Hematopoietic multipotent progenitor cell treated with erythropoietin and hydrocortisone succinate and interleukin-3 and kit ligand, for 4 days (in vitro differentiated cells): ENCODE measurements around the gene SPRED3.
"Not testable (repeated sequence)": the region's sequence is repeated elsewhere in the genome, so short reads cannot be mapped to it uniquely, and the experiment has no call there.

Source experiments
- DNase-seq: peaks from one replicate; pipeline ENCODE4 v3.0.0-alpha.2; 2015

The SPRED3 gene

DNA sequence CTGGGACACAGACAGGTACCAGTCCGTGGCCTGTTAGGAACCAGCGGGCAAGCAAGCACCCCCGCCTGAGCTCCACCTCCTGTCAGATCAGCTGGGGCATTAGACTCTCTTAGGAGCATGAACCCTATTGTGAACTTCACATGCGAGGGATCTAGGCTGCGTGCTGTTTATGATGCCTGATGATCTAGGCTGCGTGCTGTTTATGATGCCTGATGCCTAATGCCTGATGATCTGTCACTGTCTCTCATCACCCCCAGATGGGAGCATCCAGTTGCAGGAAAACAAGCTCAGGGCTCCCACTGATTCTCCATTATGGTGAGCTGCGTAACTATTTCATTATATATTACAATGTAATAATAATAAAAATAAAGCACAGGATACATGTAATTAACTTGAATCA lies 33.9 kb downstream of the SPRED3 start:
- DNase-seq = no peak

DNA sequence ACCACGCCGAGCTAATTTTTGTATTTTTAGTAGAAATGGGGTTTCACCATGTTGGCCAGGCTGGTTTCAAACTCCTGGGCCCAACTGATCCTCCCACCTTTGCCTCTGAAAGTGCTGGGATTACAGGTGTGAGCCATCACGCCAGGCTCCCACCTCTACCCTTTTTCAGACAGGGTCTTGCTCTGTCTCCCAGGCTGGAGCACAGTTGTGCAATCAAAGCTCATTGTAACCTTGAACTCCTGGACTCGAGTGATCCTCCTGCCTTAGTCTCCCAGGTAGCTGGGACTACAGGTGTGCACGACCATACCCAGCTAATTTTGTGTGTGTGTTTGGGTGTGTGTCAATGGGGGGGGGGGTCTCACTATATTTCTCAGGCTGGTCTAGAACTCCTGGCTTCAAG lies 35.8 kb downstream of the SPRED3 start:
- DNase-seq = no peak

DNA sequence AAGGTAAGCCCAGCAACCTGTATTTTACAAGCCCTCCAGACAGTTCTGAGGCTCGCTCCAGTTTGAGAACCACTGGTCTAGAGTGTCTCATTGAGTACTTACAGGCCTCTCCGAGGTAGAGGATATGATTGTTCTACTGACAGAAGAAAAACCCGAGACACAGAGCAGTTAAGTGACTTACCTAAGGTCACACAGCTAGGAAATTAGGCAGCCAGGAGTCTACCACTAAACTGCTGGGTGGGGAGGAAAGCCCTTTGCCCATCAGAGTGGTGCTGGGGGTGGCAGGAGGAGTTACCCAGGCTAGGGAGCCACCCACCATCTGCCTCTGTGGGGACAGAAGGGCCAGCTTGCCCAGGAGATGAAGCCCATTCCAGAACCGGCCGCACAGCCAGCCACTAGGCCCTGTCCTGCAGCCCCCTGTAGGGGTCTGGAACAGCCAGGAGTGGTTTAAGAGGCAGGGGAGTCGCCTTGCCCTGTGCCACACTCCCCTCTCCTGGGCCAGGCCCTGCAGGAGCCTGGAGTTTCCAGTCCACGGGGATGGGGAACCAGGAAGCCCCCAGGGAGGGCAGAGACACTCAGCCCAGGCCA lies 36.8 kb downstream of the SPRED3 start:
- DNase-seq = peak; percentile 29

DNA sequence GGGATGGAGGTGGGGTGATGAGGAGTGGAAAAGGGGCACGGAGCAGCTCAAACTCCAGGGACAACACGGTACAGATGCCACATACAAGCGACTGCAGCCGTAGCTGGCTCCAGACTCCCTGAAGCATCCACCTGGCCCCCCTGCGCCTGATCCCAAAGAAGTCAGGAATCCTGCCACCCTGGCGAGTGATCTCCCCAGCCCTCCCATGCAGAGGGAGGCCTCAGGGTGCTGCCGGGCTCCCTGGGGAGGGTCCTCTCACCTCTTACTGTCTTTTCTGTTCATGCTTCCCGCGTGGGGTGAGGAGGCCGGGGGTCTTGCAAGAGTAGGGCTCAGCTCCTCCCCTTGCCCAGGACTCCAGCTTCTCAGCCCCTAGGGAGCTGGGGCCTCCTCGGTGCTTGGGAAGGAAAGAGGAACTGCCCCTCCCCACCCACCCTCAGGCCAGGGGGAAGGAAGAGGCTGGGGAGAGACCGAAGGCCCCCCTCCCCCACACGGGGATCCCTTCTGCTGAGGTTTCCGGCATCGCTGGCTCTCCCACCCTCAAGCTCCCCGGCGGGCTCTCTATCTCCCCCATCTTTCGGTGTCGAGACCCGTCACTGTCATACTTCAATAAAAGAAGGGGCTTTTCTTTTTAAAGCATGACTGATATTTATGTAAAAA lies 37.4 kb downstream of the SPRED3 start, which contains the start of gene RASGRP4:
Gene RASGRP4 (minus strand): TSS at position 410 of the 657 bp plus-strand sequence. CDS start 128 bp downstream, at position 282.
- DNase-seq = peak; percentile 92

DNA sequence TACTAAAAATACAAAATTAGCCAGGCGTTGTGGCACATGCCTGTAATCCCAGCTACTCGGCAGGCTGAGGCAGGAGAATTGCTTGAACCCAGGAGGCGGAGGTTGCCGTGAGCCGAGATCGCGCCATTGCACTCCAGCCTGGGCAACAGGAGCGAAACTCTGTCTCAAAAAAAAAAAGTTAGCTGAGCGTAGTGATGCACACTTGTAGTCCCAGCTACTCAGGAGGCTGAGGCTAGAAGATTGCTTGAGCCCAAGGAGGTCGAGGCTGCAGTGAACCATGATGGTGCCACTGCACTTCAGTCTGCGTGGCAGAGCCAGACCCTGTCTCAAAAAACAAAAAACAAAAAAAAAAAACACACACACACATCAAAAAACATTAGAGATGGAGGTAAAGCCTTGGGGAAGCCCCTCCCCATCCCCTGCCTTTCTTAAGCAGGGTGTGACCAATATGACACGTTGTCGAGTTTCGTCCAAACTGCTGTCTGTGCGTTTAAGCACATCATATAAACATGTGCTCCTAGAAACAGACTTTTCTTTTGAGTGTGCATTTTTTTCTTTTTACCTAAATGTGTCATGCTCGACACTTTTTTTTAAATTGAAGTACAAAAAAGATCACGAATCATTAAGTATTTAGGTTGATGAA lies 38.7 kb downstream of the SPRED3 start:
- not testable (repeated sequence) for DNase-seq

DNA sequence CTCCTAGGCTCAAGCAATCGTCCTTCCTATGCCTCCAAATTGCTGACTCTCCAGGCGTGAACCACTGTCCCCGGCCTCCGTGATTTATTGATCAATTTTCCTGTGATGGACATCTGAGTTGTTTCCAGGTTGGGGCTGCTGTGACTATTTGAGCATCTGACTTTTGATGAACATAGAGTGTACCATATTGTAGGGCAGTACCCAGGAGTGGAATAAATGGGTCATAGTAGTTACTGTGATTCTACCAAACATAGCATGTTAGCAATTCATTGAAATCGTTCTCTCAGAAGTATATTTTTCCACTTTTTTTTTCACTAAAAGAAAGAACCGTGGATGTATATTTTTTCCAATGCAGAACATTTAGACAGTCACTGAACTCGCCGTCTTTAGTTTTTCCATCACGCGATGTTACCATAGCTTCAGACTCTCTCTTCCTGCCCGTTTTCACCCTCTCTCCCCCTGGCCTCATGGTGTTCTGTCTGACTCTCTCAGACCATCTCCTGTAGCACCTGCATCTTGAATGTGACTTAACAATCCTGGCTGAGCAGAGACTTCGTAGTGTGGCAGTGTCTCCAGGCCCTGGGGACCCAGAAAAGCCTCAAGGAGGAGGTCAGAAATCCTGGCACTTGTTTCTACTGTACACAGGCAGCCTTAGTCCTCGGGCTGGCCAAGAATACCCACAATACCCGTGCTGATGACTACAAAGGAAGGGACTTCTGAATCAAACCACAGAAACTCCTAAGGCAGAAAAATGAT lies 40.7 kb downstream of the SPRED3 start:
- peak; percentile 37 for DNase-seq

DNA sequence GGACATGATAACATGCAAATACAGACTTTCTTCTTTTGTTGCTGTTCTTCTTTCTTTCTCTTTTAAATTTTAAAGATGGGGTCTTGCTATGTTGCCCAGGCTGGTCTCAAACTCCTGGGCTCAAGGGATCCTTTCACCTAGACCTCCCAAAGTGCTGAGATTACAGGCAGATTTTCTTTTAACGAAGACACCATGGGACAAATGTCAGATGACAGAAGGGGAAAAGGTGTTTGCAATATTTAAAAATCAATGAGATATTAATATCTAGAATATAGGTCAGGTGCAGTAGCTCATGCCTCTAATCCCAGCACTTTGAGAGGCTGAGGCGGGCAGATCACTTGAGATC lies 41.3 kb downstream of the SPRED3 start:
- DNase-seq = no peak

DNA sequence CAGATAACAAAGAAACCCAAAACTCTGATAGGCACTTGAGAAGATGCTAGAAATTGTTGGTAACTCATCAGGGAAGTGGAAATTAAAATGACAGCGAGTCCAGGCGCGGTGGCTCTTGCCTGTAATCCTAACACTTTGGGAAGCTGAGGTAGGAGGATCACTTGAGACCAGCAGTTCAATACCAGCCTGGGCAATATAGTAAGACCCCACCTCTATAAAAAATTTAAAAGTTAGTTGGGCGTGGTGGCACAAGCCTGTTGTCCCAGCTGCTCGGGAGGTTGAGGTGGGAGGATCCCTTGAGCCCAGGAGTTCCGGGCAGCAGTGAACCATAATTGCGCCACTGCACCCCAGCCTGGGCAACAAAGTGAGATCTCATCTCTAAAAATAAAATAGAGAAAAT lies 42.4 kb downstream of the SPRED3 start:
- DNase-seq = no peak

DNA sequence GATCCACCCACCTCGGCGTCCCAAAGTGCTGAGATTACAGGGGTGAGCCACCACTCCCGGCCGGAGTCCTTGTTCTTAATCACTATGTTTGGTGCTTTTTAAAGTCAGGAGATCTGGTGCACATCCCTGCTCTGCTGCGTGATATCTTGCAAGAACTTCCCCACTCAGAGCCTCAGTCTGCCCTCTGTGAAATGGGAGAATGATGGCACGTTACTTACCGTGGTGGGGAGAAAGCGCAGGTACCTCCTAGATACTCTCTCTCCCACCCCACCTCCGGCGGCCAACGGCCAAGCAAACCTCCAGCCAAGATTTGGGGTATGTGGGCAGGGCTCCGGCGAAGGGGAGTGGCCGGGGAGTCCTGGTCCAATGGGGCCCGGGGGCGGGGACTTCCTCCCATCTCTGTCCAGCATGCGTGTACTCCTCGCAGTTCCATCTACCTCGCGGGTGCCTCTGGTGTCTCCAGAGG lies 44.8 kb downstream of the SPRED3 start, which contains the start of gene RYR1:
Gene RYR1 (plus strand): TSS at position 424 of the 466 bp plus-strand sequence. CDS start 139 bp downstream, outside the sequence.
- peak; percentile 85 for DNase-seq

DNA sequence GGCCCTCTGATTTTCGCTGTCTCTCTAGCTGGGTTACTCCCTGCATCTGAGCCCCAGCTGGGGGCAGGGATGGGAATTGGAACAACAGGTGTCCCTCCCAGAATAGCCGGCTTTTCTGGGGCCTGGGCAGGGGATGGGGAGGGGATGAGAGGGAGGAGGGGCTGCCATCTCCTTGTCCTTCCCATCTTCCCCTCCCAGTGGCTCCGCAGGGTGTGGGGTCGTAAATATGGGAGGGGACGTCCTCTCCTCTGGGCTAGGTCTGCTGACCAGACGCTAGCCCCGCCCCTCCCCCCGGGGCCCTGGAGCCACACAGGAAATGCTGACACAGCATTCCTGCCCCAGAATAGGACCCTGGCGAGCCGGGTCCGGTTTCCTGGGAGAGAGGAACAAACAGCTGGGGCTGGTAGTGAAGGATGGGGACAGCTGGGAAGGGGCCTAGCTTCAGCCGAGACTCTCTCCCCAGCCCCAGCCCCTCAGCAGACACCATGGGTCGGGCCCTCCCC lies 46.1 kb downstream of the SPRED3 start:
- no peak for DNase-seq

DNA sequence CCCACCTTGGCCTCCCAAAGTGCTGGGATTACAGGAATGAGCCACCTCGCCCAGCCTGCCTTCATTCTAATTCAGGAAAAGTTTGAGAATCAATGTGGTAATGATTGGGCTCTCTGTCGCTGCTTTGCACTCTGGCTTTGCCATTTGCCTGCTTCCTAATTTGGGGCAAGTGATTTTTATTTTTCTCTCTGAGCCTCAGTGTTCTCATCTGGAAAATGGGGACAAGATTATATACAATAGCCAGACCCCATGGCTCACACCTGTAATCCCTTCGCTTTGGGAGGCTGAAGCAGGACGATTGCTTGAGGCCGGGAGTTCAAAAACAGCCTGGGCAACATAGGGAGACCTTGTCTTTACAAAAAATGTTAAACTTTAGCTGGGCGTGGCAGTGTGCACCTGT lies 48.8 kb downstream of the SPRED3 start:
- no peak for DNase-seq

DNA sequence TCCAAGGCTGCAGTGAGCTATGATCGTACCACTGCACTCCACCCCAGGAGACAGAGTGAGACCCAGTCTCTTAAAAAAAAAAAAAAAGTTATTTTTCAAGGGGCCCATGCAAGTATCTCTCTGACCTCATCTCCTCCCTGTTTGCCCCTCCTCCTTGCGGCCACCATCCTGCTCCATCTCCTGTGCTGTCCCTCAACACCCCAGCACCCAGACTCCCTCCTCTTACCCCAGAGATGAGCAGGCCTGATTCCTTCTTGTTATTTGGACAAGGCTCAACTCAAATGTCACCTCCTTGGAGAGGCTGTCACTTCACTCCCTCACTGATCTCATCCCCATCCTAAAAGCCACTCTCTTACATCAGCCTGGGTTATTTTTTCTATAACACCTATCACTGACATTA lies 49.4 kb downstream of the SPRED3 start:
- no peak for DNase-seq

DNA sequence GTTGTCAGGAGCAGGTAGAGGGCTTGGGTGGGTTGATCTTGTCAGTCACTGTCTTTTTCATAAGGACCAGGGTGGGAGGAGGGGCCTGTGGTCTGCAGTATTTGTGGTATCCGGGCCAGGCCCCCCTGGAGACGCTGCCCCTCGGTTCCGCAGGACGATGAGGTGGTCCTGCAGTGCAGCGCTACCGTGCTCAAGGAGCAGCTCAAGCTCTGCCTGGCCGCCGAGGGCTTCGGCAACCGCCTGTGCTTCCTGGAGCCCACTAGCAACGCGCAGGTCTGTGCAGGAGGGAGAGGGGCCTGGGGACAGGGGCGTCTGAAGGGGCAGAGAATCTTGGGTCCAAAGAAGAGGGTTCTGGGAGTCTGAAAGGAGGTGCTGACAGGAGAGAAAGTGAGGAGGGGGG lies 52.1 kb downstream of the SPRED3 start:
- DNase-seq = no peak

DNA sequence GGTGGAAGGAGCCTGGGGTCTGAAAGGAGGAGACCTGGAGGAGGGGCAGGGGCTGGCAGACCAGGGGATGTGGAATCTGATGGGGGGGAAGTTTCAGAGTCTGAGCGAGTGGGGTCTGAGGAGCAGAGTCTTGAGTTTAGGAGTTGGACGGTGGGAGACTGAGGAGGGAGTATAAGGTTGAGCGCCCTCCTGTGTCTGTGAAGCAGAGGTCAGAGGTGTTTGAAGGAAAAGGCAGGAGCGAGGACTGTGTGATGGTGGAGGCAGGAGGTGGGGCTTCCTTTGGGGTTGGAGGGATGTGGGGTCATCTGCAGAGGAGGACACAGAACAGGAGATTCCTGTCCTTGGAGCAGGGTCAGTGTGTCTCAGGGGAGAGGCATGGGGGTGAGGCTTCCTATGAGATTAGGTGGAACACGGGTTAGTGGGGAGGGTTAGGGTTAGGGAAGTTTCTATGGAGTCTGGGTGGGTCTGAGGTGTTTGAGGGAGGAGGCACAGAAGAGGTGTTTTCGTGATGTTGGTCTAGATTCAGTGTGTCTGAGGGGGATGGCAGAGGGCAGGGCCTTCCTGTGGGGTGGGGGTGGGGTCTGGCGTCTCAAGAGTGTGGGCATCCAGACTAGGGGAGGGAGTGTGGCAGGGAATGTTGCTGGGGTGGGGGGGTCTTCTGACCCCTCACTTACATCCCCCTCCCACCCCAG lies 53.3 kb downstream of the SPRED3 start:
- DNase-seq = peak; percentile 69

DNA sequence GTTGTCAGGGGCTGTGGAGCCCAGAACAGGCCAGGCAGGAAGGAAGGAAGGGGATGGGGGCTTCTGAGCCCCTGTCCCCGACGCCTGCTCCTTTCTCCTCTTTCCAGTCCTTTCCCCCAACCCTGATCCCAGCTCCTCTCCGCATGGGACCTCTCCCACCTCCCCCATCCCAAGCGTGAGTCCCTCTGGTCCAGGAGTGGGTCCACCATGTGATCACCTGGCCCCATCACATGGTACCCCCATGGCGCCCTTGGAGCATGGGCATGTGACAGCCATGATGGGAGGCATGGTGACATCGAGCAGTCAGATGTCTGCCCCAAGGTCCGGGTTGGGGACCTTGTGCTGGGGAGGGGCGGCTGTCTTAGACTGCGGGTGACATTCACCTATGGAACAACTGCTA lies 54.2 kb downstream of the SPRED3 start:
- DNase-seq = no peak

DNA sequence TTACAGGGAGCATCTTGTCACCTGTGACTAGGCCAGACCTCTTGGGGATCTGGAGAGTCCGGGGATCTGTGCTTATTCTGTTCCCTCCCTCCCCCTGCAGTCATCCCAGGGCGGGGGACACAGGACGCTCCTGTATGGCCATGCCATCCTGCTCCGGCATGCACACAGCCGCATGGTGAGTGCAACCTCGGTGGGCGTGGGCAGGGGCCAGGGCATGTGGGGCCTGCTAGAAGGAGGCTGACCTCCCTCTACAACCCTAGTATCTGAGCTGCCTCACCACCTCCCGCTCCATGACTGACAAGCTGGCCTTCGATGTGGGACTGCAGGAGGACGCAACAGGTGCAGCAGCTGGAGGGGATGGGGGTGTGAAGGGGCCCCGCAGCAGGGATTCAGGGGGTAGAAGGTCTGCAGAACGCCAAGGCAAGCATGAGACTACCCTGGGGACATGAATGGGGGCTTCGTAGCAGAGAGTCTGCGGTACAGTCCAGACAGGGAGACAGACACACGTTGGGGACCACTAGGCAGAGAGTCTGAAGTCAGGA lies 55.0 kb downstream of the SPRED3 start:
- DNase-seq = no peak

DNA sequence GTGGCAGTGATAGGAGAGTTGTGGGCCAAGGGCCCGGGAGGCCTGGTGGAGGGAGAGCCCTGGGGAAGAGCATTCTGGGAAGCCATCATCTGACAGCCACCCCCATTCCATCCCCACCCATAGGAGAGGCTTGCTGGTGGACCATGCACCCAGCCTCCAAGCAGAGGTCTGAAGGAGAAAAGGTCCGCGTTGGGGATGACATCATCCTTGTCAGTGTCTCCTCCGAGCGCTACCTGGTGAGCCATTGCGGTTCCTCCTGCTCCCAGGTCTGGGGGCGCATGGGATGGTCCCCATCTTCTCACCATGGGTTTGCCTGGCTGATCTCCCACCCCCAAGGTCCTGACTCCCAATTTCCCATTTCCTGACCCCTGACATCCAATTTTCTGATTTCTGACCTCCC lies 55.5 kb downstream of the SPRED3 start:
- DNase-seq = no peak

DNA sequence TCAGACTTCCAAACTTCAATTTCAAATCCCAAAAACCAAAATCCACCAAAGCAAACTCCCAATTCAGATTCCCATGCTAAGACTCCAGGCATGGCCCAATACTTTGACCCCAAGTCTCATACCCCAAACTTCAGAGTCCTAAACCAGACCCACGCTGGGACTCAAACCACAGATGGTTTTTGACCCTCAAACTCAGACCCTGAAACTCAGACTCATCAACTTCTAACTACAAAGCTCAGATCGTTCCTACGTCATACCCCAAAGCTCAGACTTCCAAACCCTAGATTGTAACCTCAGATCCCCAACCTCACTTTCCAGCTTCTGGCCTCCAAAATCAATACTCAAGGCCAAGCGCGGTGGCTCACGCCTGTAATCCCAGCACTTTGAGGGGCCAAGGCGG lies 56.9 kb downstream of the SPRED3 start:
- no peak for DNase-seq

DNA sequence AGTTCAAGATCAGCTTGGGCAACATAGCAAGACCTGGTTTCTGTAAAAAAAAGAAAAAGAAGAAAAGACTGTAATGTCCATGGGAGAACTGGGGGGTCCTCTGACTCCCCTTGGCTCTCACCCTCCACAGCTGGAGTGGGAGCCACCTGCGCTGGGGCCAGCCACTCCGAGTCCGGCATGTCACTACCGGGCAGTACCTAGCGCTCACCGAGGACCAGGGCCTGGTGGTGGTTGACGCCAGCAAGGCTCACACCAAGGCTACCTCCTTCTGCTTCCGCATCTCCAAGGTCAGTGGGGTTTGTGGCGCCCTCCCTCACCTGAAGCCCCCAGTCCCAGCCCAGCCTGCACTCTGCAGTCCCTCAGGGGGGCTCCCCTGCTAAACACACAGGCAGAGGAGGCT lies 59.7 kb downstream of the SPRED3 start:
- DNase-seq = no peak
